RKO (cell line): Measurements from ENCODE around the gene MPRIP.

Experiments
- DNase-seq: peaks from one replicate; pipeline ENCODE4 v3.0.0-alpha.2; 2016; ENCODE audit warnings: low spot score

The MPRIP gene

GRCh38 chr17:17088541-17089525, 46.6 kb downstream of the MPRIP start:
- no peak for DNase-seq

- no peak for DNase-seq
Observed at GRCh38 chr17:17089796-17090641, 47.8 kb downstream of the MPRIP start.

- DNase-seq = no peak
Observed at GRCh38 chr17:17090642-17091103, 48.4 kb downstream of the MPRIP start.

DNA sequence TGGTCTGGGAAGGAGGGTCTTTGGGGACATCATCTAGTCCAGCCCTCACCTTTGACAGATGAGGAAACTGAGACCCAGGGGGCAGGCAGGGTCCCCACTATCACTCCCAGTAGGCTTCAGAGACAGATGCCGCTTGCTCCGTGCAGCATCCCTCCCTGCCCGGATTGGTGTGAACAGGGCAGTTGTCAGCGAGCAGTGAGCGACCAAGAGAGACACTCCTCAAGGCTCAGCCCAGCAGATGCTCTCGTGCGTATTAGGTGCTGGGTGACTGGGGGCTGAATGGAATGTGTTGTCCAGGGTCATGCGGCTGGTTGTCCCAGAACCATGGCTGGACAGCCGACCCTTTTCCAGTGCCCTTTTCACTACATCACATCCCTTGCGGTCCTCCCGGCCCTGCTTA, 49.0 kb downstream of the MPRIP start:
- DNase-seq = no peak

DNA sequence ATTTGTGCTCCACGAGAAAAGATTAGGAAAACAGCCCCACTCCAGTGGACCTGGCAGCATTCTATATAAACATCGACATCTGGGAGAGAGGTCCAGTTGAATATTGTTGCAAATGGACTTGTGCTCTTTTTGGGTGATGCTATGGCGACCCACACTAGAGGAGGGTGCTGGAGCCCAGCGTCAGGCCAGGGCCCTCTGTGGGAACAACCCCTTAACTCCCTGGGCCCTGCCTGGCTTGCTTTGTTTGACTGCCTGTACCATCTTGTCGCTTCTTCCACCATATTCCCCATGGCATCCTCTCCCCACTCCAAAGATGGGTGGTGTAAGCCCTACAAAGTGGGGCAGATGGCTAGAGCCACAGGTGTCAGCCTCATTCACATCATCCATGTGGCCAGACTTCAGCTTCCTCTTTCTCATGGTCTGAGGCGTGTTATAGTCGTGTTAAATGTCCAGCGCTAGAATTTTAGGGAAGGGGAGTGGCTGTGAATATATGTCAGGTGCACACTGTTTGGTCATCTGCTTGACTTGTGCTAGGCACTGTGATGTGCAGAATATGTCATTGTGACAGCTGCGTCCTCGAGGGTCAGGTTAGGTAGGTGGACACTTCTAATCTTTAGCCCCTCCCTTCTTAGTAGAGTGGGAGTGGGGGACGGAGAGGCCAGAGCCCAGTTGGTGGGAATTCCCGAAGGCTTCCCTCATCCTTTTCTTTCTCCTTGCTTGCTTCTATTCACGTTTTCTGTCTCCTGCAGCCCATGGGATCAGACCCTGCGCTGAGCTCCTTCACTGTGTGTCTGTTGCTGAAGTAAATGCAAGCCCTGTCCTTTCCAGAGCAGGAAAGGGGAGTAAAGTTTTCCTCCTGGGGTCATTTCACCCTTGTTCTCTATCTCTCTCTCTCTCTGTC, 49.8 kb downstream of the MPRIP start:
- no peak for DNase-seq

GRCh38 chr17:17093764-17094163, 51.5 kb downstream of the MPRIP start:
- DNase-seq = no peak

GRCh38 chr17:17096438-17097178, 54.4 kb downstream of the MPRIP start:
- no peak for DNase-seq

DNA sequence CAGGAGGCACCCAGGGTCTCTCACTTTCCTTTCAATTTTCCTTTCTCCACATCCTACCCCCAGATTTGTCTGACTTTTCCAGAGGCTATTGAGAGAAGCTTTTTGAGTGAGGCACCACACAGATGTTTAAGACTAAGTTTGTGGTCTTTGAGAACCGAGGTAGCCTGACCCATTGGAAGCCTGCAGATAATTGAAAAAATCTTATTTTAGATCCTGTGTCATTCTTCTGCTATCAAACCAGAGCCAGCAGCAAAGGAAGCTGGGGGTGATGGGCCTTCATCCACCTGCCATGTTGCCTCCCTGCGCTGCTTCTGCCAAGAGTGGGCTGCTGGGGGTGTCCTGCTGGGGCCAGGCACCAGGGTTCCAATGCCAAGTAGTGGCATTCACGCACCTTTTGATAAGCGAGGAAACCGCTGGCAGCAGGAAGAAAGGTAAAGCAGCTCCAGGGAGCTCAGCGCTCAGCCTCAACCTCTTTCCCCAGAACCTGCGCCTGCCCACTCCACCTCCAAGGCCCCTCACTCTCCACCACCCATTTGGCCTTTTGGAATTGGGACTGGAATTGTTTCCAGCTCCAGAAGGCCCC, 55.6 kb downstream of the MPRIP start:
- no peak for DNase-seq

DNA sequence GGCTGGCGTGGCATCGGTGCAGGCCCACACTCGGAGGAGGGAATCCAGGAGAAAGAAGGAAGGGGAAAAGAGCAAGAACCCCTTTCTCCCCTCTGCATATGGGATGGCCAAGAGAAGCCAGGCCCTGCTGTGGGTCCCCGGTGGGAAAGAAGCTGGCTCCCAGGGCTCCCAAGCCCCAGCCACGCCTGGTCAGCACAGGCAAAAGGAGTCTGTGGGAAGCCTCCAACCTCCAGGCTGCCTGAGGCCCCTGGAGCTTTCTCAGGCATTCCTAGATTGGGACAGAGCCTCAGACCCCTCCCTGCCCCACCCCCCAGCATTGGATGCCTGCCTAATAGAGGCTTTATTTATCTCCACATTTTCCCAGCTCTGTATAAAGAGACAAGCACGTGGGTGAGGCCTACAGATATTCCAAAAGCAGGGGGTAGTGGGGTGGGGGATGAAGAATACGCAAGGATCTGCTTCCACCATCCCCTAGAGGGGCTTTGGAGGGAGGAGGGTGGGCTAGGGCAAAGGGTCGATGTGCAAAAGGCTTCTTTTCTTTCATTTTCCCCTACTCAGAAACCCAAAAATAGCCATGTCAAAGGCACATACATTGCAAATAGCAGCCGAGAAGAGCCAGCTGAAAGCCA, 56.4 kb downstream of the MPRIP start:
- DNase-seq = no peak

DNA sequence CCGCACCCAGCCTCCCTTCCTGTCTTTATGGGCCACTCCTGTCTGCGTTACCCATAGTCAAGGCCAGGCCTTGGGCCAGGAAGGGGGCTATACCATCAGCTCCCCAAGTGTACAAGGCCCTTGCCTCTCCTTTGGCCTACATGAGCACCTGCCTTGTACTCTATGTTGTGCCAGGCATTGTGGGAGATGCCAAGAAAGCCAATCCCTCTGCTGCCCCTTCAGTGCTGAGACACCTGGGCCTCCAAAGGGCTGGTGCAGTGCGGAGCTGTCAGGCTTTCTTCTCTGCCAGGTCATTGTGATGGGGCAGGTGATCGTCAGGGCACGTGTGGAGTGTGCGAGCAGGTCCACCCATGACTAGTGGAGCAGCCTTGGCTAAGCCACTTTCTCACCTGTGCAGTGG, 59.9 kb downstream of the MPRIP start:
- no peak for DNase-seq

DNA sequence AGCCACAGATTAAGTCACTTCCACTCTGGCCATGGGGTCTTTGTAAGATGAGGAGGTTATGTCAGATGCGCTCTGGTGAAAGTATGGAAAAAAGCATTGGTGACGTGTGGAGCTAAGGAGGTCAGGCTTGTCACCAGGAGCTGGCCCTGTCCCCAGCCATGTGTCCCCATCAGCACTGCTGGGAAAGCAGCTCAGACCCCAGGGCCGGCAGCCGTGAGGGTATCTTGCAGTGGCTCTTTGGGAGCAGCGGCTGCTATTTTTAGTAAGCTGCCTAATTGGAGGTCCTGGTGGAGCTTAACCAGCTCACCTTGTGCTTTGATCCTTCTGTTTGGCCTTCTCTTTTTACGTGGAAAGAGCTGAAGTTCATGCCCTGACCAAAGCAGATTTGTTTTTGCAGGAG, 60.9 kb downstream of the MPRIP start:
- no peak for DNase-seq

- DNase-seq = no peak
Observed at GRCh38 chr17:17104036-17104435, 61.8 kb downstream of the MPRIP start.

DNA sequence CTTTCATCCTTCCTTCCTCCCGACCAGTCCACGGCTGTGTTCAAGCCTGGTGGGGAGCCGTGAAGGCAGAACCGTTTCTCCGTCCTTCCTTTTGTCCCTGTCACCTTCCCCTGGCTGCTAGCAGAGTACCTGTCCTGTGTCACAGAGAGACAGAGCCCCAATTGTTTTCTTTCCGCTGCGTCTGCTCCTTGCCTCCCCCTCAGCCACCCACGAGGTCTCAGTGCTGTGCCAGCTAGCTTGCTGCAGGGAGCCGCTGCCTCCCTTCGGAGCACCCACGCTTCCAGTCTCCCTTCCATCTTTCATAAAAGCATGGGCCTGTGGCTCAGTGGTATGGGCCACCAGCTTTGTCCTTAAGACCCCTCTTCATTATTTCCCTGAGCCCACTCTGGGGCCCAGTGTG, 62.2 kb downstream of the MPRIP start:
- no peak for DNase-seq

GRCh38 chr17:17105976-17106375, 63.7 kb downstream of the MPRIP start:
- no peak for DNase-seq

GRCh38 chr17:17106756-17107155, 64.5 kb downstream of the MPRIP start:
- no peak for DNase-seq

GRCh38 chr17:17107281-17107680, 65.0 kb downstream of the MPRIP start:
- no peak for DNase-seq

- no peak for DNase-seq
Observed at GRCh38 chr17:17107891-17108431, 65.7 kb downstream of the MPRIP start.

DNA sequence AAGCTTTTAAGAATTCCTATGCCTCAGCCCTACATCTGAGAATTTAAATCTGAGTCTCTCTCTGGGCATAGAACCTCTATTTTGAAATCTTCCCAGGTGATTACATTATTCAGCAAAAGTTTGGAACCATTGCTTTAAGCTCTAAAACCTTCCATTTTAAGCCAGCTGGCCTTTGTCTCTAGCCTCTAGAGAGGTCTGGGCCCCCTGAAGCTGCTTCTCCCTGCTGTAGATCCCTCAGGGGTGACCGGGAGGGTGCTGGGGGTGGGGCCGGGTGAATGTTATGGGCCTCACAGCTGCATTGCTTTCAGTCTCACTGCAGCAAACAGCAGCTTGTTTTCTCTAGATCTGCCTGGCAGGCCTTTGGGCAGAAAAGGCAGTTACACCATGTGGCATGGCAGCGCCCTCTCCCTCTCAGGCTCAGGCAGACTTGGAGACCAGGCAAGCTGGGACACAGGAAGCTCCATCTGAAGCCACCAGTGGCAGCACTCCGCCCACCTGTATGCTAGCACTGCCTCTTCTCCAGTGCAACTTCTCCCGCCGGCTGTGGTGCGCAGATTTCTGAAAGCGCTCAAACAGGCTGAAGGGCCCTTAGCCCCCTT, 66.3 kb downstream of the MPRIP start:
- DNase-seq = no peak

DNA sequence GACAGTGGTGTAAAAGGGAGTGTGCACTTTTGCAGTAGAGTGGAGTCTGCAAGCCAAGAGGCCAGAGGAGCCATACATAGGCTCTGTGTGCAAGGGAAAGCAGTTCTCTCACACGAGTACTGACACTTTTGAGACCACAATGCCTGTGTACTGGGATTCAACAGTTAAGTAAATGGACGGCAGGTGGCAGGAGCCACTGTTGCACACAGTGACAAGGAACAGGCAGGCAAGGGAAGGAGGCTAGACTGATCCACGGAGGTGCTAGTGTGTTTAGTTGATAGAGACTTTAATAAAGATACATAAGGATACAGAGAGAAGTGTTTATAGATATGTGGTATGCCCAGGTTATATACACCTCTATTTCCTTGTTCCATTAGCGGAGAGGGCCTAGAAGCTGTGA, 67.0 kb downstream of the MPRIP start:
- no peak for DNase-seq

- DNase-seq = no peak
Observed at GRCh38 chr17:17109907-17110306, 67.7 kb downstream of the MPRIP start.
